Epithelial cell of prostate (primary cell): Measurements from ENCODE around the gene ST6GALNAC6.
"Not testable (repeated sequence)": the region's sequence is repeated elsewhere in the genome, so short reads cannot be mapped to it uniquely, and the experiment has no call there.

Experiments
- DNase-seq: peaks from one replicate; pipeline ENCODE4 v3.0.0-alpha.2; 2011; ENCODE audit warnings: low read depth, low spot score
- H3K27ac ChIP-seq: fragments of 450-650 bp; 2 replicates; pipeline ENCODE4 v1.5.1; 2017; ENCODE audit warnings: mild to moderate bottlenecking

ST6GALNAC6 gene

DNA sequence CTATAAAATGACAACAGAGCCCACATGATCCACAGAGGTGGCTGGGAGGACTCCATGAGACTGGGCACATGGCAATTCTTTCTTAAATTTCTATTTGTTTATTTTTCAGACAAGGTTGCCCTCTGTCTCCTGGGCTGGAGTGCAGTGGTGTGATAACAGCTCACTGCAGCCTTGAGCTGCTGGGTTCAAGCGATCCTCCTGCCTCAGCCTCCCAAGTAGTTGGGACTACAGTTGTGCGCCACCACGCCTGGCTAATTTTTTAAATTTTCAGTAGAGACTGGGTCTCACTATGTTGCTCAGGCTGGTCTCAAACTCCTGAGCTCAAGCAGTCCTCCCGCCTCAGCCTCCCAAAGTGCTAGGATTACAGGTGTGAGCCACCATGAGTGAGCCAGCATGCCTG lies 53.8 kb downstream of the ST6GALNAC6 start:
- not testable (repeated sequence) for DNase-seq, H3K27ac ChIP-seq

DNA sequence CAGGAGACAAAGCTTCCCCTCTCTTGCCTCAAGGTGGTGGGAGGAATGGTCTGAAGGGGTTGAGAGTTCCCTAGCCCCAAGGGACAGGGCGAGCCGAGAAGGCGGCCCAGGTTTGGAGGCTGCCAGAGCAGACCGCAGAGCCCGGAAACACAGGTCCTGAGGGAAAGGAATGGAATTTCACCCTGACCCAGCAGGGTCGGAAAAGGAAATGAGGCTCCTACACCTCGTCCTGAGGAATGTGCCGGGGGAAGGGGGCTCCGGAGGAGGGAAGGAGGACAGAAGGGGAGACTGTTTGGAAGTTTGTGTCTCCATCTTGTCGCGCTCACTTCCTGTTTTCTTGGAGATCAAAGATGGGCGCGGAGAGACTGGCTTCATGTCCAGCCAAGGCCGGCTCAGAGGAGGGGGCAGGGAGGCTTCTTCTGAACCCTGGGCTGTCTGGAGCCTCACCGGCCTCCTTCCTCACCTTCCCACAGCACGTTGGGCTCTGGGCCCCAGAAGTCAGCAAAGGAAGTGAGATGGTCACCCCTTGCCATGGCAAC lies 54.5 kb downstream of the ST6GALNAC6 start:
- no peak overlapping the region for H3K27ac ChIP-seq
- DNase-seq = no peak

DNA sequence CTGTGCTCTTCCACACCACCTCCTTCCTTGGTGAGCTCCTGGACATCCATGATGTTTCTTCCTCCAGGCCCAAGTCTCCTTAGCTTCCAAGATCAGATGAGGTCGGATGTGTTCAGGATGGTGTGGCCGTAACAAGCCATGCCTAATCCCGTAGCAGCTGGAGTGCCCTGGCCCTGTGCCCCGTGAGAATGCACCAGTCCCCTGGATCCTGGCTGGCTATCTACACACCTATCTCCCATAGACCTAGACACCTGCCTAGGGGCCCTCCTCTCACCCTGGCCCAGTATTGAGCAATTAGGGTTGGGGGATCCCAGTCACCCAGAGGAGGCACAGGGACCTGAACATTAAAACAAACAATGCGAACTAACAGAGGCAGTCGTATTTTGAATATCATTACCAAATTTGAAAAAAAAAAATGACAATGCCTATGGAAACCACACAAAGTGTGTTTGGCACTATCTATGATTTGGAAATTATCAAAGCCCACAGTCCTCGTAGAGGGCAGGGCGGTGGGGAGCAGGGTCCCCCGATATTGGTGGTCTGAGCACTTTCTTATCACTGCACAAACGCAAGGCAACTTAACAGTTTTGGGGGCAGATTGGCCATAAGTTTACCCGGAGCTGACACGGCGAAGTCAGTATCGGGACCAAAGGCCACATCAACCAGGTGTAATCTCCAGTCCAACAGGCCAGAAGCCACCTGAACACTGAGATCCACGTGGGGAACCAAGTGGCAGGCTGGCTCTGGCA lies 58.1 kb downstream of the ST6GALNAC6 start:
- H3K27ac ChIP-seq = no peak overlapping the region
- DNase-seq = no peak

DNA sequence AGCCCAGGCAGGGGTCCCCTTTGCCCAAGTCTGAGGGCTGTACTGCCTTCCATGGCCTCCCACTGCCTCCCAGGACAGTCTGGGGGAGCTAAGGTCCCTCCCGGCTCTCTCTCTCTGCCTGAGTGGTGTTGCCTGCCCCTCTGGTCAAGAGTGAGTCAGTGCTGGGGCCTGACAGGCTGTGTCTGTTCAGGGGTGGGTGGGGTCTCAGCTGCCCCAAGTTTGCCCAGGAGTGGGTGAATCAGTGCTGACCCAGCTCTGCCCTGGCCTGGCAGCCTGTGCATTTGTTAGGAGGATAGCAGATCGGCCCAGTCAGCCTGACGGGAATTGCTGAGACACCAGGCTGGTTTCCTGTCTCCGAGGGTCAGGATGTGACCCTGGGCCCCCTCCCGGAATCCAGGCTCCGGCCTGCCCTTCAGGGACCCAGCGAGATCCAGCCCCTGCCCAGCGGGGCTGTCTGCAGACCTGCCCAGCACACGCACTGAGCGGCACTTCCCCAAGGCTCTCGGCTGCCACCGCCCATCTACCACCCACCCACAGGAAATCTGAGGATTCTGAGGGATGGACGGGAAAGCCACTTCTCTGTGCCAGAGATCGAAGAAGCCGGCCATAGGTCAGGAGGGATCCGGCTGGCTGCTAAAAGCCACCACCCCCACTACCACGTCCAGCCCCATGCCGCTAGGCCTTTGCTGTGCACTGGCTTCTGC lies 60.9 kb downstream of the ST6GALNAC6 start:
- no peak for DNase-seq
- no peak overlapping the region for H3K27ac ChIP-seq

DNA sequence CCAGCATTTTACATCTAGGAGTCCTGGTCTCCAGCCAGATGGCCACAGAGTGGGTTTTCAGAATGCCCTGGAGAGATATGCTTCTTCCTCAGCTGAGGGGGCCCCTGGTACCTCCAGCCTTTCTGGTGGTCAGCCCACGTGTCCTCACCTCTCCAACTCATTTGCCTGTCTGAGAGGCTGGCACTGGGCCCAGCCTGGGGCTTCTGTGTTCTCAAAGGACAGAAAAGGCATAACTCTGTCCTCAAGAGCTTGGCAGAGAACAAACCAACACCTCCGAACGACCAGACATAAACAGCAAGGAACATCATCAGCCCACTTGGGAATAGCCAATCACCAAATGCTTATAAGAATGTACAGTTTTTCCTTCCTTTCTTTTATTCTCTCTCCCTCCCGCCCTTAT lies 62.1 kb downstream of the ST6GALNAC6 start:
- no peak for DNase-seq
- no peak overlapping the region for H3K27ac ChIP-seq

DNA sequence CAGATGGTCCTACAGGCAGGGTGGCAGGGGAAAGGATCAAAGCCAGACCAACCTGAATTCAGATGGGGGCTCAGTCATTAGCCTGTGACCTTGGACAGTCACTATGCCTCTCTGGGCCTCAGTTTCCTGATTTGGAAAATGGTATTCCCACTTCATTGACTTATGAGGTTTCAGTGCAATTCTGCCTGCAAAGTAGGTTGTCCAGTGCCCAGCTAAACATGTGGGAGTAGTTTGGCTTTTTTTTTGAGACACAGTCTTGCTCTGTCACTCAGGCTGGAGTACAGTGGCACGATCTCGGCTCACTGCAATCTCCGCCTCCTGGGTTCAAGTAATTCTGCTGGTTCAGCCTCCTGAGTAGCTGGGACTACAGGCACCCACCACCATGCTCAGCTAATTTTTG lies 62.8 kb downstream of the ST6GALNAC6 start:
- DNase-seq, H3K27ac ChIP-seq: not testable (repeated sequence)

DNA sequence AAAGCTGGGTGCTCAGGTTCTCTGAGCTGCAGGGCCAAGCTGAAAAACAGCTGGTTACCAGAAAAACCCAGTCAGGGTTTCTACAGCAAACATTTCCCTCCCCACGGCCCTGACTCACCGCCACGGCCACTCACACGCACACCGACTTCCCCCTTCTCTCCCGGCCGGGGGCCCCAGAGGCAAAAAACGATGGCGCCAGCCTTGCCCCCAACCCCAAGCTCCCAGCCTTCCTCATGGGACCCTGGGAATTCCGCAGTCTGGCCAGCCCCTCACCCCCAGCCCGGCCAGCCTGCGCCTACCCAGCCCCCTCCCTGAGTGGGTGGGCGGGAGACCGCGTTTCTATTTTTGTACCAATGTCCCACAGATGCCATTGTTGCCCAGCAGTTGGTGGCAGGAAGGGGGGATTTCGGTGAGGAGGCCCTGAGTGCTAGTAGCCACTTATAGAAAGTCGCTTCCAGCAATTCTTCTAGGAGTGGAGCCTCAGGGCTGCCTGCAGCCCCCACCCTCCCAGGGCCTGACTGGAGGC lies 63.3 kb downstream of the ST6GALNAC6 start:
- H3K27ac ChIP-seq = no peak overlapping the region
- DNase-seq = no peak
